Skeletal muscle cell (primary cell): ENCODE data around the gene PLA2G2E.
"Not testable (repeated sequence)": the region's sequence is repeated elsewhere in the genome, so short reads cannot be mapped to it uniquely, and the experiment has no call there.

Experiments
- DNase-seq: peaks from one replicate; pipeline ENCODE4 v3.0.0-alpha.2; 2010; ENCODE audit warnings: low read depth
- H3K4me3 ChIP-seq: 2 replicates; pipeline ENCODE4 v1.5.1; 2011; ENCODE audit warnings: low read depth, mild to moderate bottlenecking, control low read depth, low read length, moderate library complexity

Gene PLA2G2E

DNA sequence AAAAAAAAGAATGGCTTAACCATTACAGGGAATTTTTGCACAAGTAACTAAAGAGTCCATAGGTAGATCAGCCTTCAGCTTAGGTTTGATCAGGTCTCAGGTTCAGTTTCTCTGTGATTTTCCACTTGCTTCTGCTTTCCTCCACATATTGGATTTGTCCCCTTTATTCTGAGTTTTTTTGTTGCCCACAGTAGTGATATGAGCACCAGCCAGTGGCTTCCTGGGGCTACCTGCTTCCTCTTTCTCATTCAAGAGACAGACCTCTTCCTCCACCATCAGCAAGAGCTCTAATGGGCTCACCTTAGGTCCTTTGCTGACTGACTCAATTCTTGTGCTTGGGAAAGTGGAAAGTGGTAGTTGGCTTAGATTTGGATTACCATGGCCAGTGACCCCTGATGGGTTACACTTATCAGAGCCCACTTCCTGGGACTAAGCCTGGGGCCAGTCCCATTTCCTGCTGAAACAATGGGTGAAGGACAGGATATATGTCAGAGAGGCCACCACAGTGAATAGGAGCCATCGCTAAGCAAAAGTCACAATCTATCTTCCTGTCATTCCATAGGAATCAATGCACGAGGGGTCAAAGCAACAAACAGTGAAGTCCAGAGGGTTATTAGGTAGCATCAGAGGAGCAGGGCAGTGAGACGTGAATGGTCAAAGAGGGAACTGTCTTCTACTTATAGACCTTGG, 12.8 kb upstream of the PLA2G2E start:
- H3K4me3 ChIP-seq = no peak overlapping the region
- DNase-seq = no peak

DNA sequence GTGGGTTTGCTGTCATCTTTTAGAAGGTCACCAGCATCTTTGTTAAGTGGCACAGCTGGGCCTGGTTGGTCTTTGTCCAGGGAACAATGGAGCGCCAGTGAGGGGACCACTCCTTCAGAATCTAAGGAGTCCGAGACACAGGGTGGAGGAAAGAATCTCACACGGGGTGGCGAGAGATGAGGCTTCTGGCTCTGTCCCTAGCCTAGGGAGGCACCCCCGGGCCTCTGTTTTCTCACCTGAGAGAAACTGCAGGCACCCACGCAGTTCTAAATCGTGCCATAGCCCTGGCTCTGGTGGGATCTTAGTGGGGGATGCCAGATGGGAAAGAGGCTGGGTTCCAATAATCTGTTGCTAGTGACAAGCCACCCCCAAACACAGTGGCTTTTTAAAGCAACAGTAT, 10.9 kb upstream of the PLA2G2E start:
- no peak overlapping the region for H3K4me3 ChIP-seq
- no peak for DNase-seq

DNA sequence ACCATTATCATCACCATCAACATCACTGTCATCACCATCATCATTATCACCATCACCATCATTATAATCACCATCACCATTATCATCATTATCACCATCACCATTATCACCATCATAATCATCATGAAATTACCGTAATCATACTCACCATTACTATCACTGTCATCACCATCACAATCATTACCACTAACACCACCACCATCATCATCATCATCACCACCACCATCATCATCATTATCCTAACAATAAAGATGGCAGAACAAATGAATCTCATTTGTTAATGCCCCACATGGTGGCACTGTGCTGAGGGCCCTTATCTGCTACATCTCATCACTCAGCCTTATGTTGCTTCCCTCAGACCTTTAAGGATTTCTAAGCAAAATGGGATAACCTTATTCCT, 9.4 kb upstream of the PLA2G2E start:
- H3K4me3 ChIP-seq = no peak overlapping the region
- DNase-seq = no peak

DNA sequence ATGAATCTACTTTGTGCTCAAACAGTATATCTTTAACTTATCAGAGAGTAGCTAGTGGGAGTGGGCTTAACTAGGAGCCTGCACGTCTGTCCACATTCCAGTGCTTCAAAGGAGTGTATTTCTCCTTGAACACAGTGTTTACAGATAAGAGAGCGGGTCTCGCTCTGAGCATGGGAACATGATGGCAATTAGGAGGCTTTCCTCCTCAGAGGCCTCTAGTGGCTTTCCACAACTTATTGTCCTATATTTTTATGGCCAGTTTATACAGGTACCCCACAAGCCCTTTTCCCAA, 3.7 kb upstream of the PLA2G2E start:
- DNase-seq, H3K4me3 ChIP-seq: not testable (repeated sequence)

DNA sequence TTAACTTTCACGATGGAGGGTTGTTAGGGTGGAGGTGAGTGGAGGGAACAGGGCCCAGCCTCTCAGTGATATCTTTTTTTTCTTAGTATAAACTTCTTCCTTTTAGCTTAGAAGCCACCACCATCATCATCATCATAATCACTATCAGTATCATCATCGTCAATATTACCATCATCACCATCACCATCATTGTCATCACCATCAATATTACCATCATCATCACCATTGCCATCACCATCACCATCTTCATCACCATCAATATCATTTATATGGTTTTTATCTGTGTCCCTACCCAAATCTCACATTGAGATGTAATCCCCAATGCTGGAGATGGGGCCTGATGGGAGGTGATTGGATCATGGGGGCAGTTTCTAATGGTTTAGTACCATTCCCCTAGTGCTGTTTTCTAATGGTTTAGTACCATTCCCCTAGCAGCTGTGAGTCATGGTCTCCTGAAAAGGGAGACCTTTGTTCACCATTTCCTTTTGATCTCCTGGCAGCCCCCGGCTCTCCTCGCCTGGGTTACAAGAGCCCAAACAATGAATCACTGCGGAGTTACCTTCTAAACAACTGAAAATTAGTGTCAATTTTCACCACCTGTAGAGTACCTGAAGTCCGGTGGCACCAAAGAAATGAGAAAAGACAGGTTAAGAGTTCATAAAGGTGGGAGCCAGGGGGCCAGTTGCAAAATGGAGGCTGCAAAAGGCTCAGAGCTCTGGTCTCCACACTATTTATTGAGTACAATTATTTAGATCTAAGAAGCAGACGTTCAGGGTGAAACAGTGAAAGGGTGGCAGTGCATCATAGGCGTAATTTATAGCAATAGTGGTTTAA, 3.1 kb upstream of the PLA2G2E start:
- no peak for DNase-seq
- no peak overlapping the region for H3K4me3 ChIP-seq

DNA sequence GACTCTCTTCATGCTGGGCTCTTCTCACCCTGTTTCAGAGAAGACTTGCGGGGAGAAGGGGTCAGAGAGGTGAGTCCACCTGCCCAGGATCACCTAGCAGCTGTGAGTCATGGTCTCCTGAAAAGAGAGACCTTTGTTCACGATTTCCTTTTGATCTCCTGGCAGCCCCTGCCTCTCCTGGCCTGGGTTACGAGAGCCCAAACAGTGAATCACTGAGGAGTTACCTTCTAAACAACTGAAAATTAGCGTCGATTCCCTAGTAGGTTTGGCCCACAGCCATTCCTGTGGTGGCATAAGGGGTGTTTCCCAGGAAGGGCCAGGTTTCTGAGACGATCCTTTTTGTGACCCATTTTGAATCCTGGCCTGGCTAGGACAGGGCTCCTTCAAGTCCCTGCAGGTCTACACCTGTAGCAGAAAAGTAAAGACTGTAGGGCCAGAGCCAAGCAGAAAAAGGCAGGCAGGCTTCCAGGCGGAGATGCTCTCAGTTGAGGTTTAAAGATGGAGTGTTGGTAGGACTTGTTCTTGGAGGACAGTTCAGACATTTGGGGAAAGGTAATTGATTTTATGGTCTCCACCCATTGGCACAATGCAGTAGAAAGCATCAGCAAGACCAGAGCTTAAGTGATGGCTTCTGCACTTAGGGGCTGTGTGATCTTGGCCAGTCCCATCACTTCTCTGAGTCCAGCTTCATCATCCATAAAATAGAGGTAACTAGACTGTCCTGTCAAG, 2.1 kb upstream of the PLA2G2E start:
- H3K4me3 ChIP-seq = no peak overlapping the region
- no peak for DNase-seq

DNA sequence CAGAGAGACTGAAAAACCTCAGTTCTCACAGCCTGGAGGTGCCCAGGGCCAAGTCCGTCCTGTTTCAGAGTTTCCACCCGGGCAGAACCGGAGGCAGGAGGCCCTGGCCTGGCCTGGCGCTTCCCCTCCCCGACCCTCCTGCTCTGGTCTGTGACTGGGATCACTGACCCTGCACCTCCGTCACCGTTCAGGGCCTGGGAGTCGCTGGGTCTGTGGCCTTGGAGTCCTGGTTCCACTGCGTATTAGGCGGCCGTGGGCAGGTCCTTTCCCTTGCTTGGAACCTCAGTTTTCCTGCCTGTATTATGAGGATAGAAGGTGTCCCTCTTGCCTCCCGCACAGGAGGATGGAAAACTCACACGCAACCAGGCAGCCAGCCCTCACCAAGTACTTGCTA, 533 bp upstream of the PLA2G2E start:
- no peak overlapping the region for H3K4me3 ChIP-seq
- DNase-seq = no peak

DNA sequence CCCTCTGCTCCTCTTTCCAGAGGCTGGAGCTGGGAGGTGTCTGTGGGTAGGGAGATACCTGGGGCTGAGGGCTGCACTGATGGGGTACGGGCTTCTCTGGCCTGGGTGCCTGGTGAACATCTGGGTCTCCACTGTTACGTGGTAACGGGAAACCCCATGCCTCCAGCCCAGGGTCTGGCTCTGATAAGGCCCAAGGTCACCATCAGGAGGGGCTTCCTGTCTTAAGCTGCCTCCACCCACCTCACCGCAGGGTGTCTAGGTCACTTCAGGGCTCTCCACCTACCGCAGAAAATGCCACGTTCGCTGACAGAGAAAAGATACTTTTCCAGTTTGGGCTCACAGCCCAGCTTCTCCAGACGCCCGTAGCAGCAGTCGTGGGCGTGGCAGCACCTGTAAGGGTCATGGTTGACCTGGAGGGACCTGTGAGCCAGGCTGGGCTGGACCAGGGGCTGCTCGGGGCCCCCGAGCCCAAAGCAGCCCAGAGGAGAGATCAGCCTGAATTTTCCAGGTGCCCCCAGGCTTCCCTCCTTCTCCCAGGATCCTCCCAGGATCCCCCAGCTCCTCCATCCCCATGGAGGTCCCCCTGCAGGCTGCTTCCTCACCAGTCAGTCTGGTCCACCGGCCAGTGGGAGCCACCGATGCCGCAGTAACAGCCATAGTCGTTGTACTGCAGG, 1.3 kb downstream of the PLA2G2E start:
- no peak for DNase-seq
- no peak overlapping the region for H3K4me3 ChIP-seq

DNA sequence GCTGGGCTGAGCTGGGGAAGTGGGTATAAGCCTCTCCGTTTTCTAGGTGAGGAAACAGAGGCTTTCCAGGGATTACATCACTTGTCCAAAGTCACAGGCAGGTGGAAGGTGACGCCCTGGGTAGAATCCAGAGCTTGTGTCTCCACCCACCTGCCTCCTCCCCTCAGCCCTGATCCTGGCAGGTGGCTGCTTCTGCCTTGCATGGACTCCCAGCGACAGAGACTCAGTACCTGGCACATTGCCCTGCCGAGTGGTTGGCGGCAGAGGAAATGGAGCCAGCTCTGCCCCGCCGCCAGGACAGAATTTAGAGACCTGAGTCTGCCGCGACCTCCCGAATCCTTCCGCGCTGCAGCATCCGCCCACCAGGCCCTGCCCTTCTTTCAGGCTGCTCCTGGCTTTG, 2.1 kb downstream of the PLA2G2E start:
- DNase-seq = no peak
- H3K4me3 ChIP-seq = no peak overlapping the region

DNA sequence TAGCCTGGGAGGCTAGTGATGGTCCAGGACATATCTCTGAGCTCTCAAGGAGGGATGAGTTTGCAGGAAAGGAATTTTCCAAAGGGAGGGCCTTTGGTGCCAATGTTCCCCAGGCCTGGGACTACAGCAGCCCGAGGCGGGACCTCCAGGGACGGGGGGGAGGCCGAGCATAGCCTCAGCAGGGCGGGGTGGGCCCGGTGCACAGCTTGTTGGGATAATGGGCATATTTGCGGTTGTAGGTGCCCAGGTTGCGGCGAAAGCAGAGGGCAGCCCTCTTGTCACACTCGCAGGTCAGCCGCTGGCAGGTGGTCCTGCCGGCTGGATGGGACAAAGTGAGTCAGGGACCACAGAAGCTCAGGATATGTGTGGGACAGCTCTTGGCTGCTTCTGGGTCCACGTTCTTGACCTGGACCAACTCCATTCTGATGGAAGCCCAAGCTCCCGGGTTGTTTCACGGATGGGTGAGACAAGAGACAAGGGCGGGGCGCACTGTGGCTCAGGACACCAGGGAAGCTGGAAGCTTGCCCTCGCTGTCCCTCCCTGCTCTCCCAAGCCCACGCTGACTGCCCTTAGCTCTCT, 3.2 kb downstream of the PLA2G2E start:
- no peak overlapping the region for H3K4me3 ChIP-seq
- no peak for DNase-seq

DNA sequence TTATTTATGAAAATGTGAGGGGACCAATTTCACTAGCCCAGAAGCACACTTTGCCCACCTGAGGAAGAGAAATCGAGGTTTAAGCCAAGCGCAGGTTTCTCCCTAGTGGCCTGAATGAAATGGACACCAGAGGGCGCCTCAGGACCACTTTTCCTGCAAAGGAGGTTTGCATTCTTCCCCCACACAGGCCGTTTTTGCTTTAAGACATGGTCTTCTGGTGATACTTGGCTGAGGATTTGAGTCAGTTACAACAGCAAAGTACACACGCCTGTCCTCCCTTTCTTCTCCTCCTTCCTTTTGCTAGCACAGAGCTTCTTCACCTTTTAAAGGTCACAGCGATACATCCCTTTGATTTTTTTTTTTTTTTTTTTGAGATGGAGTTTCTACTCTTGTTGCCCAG, 5.4 kb downstream of the PLA2G2E start:
- DNase-seq = peak; percentile 38
- no peak overlapping the region for H3K4me3 ChIP-seq

DNA sequence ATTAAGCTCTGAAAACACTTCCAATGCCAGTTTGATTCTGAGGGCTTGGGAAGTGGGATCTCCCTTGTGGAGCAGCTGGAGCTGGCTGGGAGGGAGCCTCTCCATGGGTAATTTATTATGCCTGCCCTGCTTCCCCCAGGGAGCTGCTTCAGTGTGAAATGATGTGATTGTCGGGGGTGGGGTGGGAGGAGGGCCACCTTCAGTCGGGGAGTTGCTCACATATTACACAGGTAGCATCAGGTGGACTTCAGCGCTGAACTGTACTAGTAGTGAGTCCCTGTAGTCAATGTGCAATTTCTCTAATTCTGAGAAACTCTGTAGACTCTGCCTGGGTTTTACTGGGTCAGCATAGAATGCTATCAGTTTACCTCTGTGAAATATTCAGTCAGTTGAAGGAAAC, 12.8 kb downstream of the PLA2G2E start:
- no peak for DNase-seq

DNA sequence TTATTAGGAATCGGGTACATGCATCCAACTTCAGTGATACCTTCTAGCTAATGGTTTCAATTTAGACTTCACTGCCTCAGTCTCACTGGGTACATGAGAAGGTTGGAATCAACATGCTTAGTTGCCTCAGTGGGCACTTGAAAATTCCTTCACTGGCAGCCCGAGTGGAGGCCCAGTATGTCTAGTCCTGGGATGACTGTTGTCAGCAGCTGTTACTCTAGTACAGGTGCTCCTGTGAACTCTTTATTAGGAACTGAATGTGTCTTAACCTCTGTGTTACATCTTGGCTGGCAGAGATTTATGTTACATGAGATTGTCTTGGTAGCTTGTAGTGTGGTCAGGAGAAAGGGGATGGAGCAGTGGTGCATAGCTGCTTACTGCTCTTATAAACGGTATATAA, 13.4 kb downstream of the PLA2G2E start:
- no peak for DNase-seq
- H3K4me3 ChIP-seq = no peak overlapping the region

More for the DNA sequence above, 12.8 kb downstream of the PLA2G2E start:
- no peak overlapping the region for H3K4me3 ChIP-seq

DNA sequence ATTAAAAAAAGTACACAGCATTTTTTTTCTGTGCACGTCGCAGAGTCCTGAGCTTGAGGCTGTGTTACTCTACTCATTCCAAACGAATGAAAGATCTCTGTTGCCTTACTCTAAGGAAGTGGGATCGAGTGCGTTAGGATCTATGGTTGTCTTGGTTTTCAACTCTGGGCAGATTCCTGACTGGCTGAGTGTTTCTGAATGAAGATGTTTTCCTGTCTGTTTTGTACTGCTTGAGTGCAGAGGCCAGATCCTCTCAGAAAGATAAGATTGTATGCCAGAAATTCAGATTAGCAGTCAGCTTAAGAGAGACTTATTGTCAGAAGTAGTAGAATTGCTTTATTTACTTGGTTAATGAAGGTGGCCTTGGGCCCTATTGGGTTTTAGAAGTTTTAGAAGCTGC, 14.0 kb downstream of the PLA2G2E start:
- no peak overlapping the region for H3K4me3 ChIP-seq
- no peak for DNase-seq

DNA sequence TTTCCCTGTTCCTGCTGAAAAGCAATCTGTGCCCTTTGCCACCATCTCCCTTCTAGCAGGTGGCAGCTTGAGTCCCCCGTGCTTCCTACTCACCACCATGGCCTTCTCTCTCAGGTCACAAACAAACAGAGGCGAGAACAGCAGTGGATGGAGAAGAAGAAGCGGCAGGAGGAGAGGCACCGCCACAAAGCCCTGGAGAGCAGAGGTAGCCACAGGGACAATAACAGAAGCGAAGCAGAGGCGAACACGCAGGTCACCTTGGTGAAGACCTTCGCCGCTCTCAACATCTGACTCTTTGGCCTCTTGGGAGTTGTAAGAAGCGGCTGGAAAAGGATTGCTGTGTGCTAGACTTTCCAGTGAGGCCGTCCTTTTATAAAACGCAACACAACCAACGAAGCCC, 16.0 kb downstream of the PLA2G2E start:
- H3K4me3 ChIP-seq = no peak overlapping the region
- DNase-seq = no peak

DNA sequence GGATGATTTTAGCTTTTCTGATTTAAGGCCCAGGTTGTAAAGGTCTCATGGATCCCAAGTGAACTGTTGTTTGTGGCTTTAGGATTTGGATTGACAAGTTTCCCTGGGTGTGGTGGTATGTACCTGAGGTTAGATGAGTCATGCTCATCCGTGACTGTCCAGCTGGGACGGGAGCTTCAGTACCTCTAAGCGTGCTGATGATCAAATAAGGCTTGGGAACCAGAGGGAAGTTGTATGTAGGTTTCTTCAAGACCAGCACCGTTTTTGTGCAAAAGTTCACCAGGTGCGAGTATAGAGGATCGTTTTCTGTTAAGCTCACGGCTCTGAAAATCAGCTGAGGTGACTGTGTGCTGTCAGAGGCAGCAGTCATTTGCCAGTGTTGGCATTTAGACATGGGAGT, 19.8 kb downstream of the PLA2G2E start:
- H3K4me3 ChIP-seq = no peak overlapping the region
- DNase-seq = no peak

DNA sequence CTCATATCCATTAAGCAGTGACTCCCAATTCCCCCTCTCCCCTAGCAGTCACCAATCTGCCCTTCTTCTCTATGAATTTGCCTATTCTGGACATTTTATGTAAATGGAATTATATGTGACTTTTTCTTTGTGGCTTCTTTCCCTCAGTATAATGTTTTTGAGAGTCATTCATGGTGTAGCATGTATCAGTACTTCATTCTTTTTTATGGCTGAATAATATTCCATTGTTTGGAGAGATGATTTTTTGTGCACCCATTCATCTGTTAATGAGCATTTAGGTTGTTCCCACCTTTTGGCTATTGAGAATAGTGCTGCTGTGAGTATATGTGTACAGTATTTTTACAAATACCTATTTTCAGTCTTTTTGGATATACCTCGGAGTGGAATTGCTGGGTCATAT, 21.8 kb downstream of the PLA2G2E start:
- H3K4me3 ChIP-seq = no peak overlapping the region
- DNase-seq = no peak

DNA sequence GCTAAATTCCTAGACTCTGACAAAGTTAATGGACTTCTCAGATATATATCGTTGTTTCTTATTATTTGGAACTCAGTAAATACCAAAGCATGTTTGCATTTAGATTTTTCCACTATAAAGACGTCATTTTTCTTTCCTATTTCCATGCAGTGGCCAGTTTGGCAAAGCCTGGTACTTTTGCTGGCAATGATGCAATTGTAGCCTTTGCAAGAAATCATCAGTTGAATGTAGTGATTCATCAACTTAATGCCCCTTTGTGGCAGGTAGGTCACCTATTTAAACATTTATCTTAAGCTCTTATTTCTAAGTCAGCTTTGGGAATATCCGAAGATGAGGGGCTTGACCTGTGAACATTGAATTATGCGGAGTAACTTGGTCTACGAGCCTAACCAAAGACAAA, 29.2 kb downstream of the PLA2G2E start:
- no peak overlapping the region for H3K4me3 ChIP-seq
- no peak for DNase-seq

DNA sequence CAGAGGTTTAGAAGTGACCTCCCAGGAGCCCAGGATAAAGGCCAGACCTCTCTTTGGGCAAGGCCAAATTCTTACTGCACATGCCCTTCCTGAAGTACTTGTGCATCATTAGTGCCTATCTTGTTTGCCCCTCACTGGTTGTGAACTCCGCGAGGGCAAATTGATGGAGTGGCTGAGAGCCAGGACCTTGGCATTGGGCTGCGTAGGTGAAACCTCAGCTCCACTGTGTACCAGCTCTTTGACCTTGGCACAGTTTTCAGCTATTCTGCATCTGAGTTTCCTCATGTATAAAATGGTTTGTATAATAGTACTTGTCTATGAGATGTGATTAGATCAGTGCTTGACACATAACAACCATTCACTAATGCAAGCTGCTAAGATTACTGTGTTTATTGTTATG, 29.7 kb downstream of the PLA2G2E start:
- no peak overlapping the region for H3K4me3 ChIP-seq
- no peak for DNase-seq

DNA sequence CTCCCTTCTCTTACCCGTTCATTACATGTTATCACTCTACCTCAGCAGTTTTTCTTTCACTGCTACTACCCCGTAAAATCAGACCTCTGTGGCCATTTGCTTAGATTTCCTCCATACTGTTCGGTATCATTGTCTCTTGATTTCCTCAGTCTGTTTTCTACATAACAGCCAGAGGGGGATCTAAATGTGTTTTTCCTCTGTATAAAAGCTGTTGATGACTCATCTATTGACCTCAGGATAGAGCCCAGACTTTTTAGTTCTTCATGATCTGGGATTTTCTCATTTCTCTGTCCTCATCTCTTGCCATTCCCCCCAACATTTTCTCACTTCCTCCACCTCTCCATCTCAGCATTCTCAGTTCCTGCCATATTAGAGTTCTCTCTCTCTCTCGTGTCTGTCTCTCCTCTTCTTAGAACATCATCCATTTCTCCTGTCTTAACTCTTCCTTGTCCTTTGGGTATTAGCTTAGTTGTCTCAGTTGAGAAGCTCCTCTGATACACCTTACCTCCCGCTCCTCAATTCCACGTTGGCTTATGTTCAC, 30.7 kb downstream of the PLA2G2E start:
- no peak for DNase-seq
- H3K4me3 ChIP-seq = no peak overlapping the region
